HEK293 (cell line): ENCODE measurements around the gene WWOX.

Experiments
- CTCF ChIA-PET: fragments of 350-600 bp; formaldehyde crosslinking; extraction: SDS; loops from one replicate; lab custom pipeline; 2021; ENCODE audit warnings: antibody characterized with exemption; lab: Yijun Ruan, JAX
- POLR2A ChIA-PET: fragments of 300-600 bp; formaldehyde crosslinking; extraction: SDS; loops from one replicate; lab custom pipeline; 2020; ENCODE audit warnings: antibody characterized with exemption, inconsistent platforms; lab: Yijun Ruan, JAX
- H3K27ac ChIP-seq: fragments of 200-500 bp; sonication (Bioruptor generic); 2 replicates; pipeline ENCODE4 v1.5.1; 2014; ENCODE audit warnings: low read depth, low read length, control low read depth, inconsistent platforms; ENCODE audit errors: extremely low read depth
- H3K36me3 ChIP-seq, 2 experiments: fragments of 200-500 bp in 1 of 2; sonication (Bioruptor generic) in 1 of 2; 1 replicate in 1 of 2; 2 replicates in 1 of 2; pipeline ENCODE4 v1.5.1; 2014 to 2017; ENCODE audit warnings: inconsistent platforms in 2 of 2, low read length in 2 of 2; ENCODE audit not compliant: control insufficient read depth in 2 of 2, insufficient read depth in 1 of 2
- H3K4me1 ChIP-seq: fragments of 200-500 bp; sonication (Bioruptor generic); 2 replicates; pipeline ENCODE4 v1.5.1; 2014; ENCODE audit warnings: mild to moderate bottlenecking, low read length, inconsistent platforms; ENCODE audit not compliant: control insufficient read depth, insufficient read depth
- H3K4me3 ChIP-seq: 2 replicates; pipeline ENCODE4 v1.5.1; 2011; ENCODE audit warnings: low read depth, mild to moderate bottlenecking, control low read depth, low read length, moderate library complexity
- H3K9me3 ChIP-seq: fragments of 200-500 bp; sonication (Bioruptor generic); 2 replicates; pipeline ENCODE4 v1.5.1; 2014; ENCODE audit warnings: low read depth, low read length, inconsistent platforms; ENCODE audit not compliant: control insufficient read depth, insufficient read depth
- GLIS2 ChIP-seq: fragments of 450-650 bp; formaldehyde crosslinking; IDR thresholded peaks from 2 replicates; pipeline ENCODE4 v1.5.1; 2016; ENCODE audit warnings: missing biosample characterization, missing genetic modification characterization
- KLF7 ChIP-seq: fragments of 450-650 bp; formaldehyde crosslinking; IDR thresholded peaks from 2 replicates; pipeline ENCODE4 v1.5.1; 2016; ENCODE audit warnings: missing biosample characterization, missing genetic modification characterization, borderline replicate concordance
- PRDM4 ChIP-seq: fragments of 450-650 bp; formaldehyde crosslinking; IDR thresholded peaks from 2 replicates; pipeline ENCODE4 v1.5.1; 2017; ENCODE audit warnings: missing biosample characterization, missing genetic modification characterization
- SP7 ChIP-seq: fragments of 450-650 bp; formaldehyde crosslinking; IDR thresholded peaks from 2 replicates; pipeline ENCODE4 v1.5.1; 2016; ENCODE audit warnings: missing biosample characterization, missing genetic modification characterization
- YY1 ChIP-seq: fragments of 450-650 bp; formaldehyde crosslinking; IDR thresholded peaks from 2 replicates; pipeline ENCODE4 v1.5.1; 2018; ENCODE audit warnings: missing biosample characterization, missing genetic modification characterization
- ZBTB10 ChIP-seq: fragments of 450-650 bp; formaldehyde crosslinking; IDR thresholded peaks from 2 replicates; pipeline ENCODE4 v1.5.1; 2016; ENCODE audit warnings: missing biosample characterization, missing genetic modification characterization
- ZBTB20 ChIP-seq: fragments of 450-650 bp; formaldehyde crosslinking; IDR thresholded peaks from 2 replicates; pipeline ENCODE4 v1.5.1; 2016; ENCODE audit warnings: missing biosample characterization, missing genetic modification characterization
- ZFP3 ChIP-seq: fragments of 450-650 bp; formaldehyde crosslinking; IDR thresholded peaks from 2 replicates; pipeline ENCODE4 v1.5.1; 2016; ENCODE audit warnings: low read depth, missing biosample characterization, missing genetic modification characterization
- ZNF239 ChIP-seq: fragments of 450-650 bp; formaldehyde crosslinking; IDR thresholded peaks from 2 replicates; pipeline ENCODE4 v1.5.1; 2016; ENCODE audit warnings: missing biosample characterization, missing genetic modification characterization
- ZNF274 ChIP-seq, 2 experiments: fragments of 200-500 bp in 1 of 2; fragments of 450-650 bp in 1 of 2; sonication (Bioruptor generic) in 1 of 2; formaldehyde crosslinking in 1 of 2; IDR thresholded peaks; 2 replicates each; pipeline versions ENCODE4 v1.5.1 to v1.6.1; 2014 to 2016; ENCODE audit warnings: borderline replicate concordance in 1 of 2, inconsistent platforms in 1 of 2, low read length in 1 of 2, missing biosample characterization in 1 of 2, missing genetic modification characterization in 1 of 2
- ZNF280C ChIP-seq: fragments of 450-650 bp; formaldehyde crosslinking; IDR thresholded peaks from 2 replicates; pipeline ENCODE4 v1.5.1; 2016; ENCODE audit warnings: missing biosample characterization, missing genetic modification characterization
- ZNF391 ChIP-seq: fragments of 450-650 bp; formaldehyde crosslinking; IDR thresholded peaks from 2 replicates; pipeline ENCODE4 v1.5.1; 2016; ENCODE audit warnings: low read depth, missing biosample characterization, missing genetic modification characterization, borderline replicate concordance
- ZNF555 ChIP-seq: fragments of 450-650 bp; formaldehyde crosslinking; conservative IDR thresholded peaks from 2 replicates; pipeline ENCODE4 v1.5.1; 2017; ENCODE audit warnings: missing biosample characterization, mild to moderate bottlenecking, missing genetic modification characterization, inconsistent platforms
- ZNF585B ChIP-seq: fragments of 450-650 bp; formaldehyde crosslinking; IDR thresholded peaks from 2 replicates; pipeline ENCODE4 v1.5.1; 2016; ENCODE audit warnings: missing biosample characterization, missing genetic modification characterization
- ZNF610 ChIP-seq: fragments of 450-650 bp; formaldehyde crosslinking; IDR thresholded peaks from 2 replicates; pipeline ENCODE4 v1.5.1; 2016; ENCODE audit warnings: missing biosample characterization, missing genetic modification characterization, borderline replicate concordance
- ZNF645 ChIP-seq: fragments of 450-650 bp; formaldehyde crosslinking; IDR thresholded peaks from 2 replicates; pipeline ENCODE4; 2016; ENCODE audit warnings: missing biosample characterization, missing genetic modification characterization
- ZNF664 ChIP-seq: fragments of 450-650 bp; formaldehyde crosslinking; IDR thresholded peaks from 2 replicates; pipeline ENCODE4 v1.5.1; 2016; ENCODE audit warnings: missing biosample characterization, missing genetic modification characterization
- ZNF670 ChIP-seq: fragments of 450-650 bp; formaldehyde crosslinking; IDR thresholded peaks from 2 replicates; pipeline ENCODE4 v1.5.1; 2016; ENCODE audit warnings: missing biosample characterization, missing genetic modification characterization, low read depth
- ZNF677 ChIP-seq: fragments of 450-650 bp; IDR thresholded peaks from 2 replicates; pipeline ENCODE4 v1.5.0; 2018; ENCODE audit warnings: missing biosample characterization, mild to moderate bottlenecking, missing genetic modification characterization, moderate library complexity
- ZNF76 ChIP-seq: fragments of 450-650 bp; formaldehyde crosslinking; IDR thresholded peaks from 2 replicates; pipeline ENCODE4; 2016; ENCODE audit warnings: low read depth, missing biosample characterization, missing genetic modification characterization, borderline replicate concordance
- TF ChIP-seq, protein P1 (sequence below): fragments of 450-650 bp; formaldehyde crosslinking; IDR thresholded peaks from 2 replicates; pipeline ENCODE4 v1.5.1; 2016; ENCODE audit warnings: missing biosample characterization, missing genetic modification characterization

WWOX gene

DNA sequence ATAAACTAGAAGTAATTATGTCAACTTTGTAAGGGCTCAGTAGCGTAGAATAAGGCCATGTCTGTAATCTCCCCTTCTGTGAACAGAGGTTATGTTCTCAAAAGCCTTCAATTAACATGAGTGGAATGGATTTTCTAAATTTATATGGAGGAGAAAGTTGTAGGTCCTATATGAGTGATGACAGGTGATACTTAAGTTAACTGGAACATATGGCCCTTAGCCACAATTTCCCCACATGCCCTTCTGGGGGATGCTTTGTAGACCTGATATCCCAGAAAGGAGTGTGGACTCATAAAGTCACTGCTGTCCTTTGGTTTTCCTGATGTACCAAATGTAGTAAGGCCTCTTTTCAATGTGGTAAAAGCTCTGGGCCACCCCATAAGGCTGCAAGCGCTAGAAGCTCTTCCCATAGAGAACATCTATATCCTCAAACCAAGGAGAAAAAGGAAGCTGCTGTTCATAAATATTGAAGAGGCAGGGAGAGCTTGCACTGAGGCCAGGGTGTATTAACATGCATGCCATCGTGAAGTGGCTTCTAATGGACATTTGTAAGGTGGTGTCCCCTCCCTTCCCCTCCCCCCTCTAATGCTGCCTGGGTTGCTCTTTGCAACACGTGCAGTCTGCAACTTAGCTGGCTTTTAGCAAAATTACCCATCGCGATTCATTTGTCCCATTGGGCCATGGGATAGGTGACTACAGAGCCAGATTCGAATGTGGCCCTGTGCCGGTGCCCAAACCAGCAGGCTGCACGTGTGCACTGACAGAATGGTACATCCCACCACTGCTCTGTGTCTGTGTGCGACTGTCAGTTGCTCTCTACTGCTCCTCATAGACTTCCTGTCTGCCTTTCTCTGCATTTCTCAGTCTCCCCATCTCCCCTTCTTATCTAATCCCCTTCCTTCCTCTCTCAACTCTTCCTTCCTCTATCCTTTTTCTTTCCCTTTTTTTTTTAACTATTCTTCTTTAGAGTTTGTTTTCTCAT, 269.0 kb downstream of the WWOX start (continued):
- no peak for TF ChIP-seq ZNF610 (tag by site-specific recombination)

DNA sequence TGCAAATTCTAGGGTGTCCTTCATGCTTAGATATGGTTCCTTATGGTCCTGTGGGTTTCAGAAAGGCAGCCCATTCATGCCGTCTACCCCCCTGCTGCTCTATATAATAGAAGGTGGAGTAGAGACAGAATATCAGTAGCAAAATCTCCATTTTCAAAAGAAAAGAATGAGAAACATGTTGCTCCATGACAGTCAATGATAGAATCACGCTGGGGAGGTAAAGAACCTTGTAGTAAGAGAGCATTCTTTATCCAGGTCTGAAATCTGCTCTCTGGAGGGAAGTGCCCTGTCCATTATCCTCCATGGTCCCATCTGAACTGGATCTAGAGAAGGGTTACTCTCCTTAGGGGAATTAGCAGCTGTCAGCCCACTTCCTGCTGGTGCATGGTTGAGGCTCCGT, 272.8 kb downstream of the WWOX start:
- ChIA-PET CTCF (interaction anchor here (1.2 kb wide), 1 partner anchor 9 kb away, joined by 3 read pairs; no protein-coding TSS in a partner anchor), POLR2A (no interaction called here)
- no peak overlapping the region for H3K27ac ChIP-seq
- no peak overlapping the region for H3K4me3 ChIP-seq
- TF ChIP-seq ZNF239 (tag by site-specific recombination) (no peak), PRDM4 (no peak), ZNF664 (tag by site-specific recombination) (no peak), ZBTB20 (tag by site-specific recombination) (no peak), SP7 (tag by site-specific recombination) (no peak), ZNF391 (tag by site-specific recombination) (no peak), ZNF76 (tag by site-specific recombination) (no peak), ZBTB10 (tag by site-specific recombination) (no peak), KLF7 (no peak), ZNF670 (tag by site-specific recombination) (no peak)
- TF ChIP-seq, protein P1, sequence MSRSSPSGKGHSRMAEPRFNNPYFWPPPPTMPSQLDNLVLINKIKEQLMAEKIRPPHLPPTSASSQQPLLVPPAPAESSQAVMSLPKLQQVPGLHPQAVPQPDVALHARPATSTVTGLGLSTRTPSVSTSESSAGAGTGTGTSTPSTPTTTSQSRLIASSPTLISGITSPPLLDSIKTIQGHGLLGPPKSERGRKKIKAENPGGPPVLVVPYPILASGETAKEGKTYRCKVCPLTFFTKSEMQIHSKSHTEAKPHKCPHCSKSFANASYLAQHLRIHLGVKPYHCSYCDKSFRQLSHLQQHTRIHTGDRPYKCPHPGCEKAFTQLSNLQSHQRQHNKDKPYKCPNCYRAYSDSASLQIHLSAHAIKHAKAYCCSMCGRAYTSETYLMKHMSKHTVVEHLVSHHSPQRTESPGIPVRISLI (tag by site-specific recombination): no peak
- no peaks in the 10 kb centered on the region for H3K36me3 ChIP-seq
- no peaks in the 10 kb centered on the region for H3K9me3 ChIP-seq
- H3K4me1 ChIP-seq: no peaks in the 10 kb centered on the region

DNA sequence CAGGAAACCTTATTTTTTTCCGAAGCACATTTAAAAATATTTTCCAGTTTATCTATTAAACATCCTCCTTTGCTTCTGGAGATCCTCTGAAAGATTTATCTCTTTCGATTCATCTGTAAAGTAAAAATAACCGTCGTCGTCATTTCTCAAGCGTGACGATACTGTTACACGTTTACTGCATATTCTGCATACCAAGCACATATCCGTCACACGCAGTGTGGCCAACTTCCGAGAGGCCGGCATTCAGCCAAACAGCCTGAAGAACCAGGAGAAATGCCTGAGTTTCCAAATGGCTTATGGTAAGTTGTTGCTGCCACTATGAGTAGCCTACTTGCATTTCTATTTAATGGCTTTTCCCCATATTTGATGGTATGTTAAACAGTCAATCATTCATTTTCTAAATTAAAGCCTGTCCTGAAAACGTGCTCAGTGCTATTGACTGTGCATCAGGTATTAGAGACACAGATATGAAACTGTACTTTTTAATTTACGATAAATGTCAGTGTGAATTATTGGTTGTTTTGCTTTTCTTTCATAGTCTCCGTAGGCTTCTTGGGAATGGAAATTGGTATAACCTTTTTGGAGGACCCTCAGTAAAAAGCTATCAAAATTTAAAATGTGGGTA, 275.7 kb downstream of the WWOX start:
- ChIA-PET CTCF (no interaction called here), POLR2A (no interaction called here)
- H3K4me1 ChIP-seq: no peaks in the 10 kb centered on the region
- TF ChIP-seq ZNF274 (IDR thresholded peaks at IDR 0.05; ENCODE audit: low read length): no peak
- no peak for TF ChIP-seq ZNF274 (tag by site-specific recombination; IDR thresholded peaks at IDR 0.05; ENCODE audit: borderline replicate concordance)
- no peak for TF ChIP-seq ZNF585B (tag by site-specific recombination)
- TF ChIP-seq ZNF645 (tag by site-specific recombination): no peak
- TF ChIP-seq GLIS2 (tag by site-specific recombination): no peak
- TF ChIP-seq ZFP3 (tag by site-specific recombination): no peak
- TF ChIP-seq ZNF555: no peak
- no peak for TF ChIP-seq YY1
- TF ChIP-seq ZNF677: no peak
- no peak for TF ChIP-seq ZNF280C (tag by site-specific recombination)

More for the DNA sequence above, 275.7 kb downstream of the WWOX start:
- Histone ChIP-seq H3K9me3 (no peaks in the 10 kb centered on the region), H3K4me3 (no peak overlapping the region), H3K36me3 (no peaks in the 10 kb centered on the region), H3K27ac (no peak overlapping the region)
